Activated naive CD4-positive, alpha-beta T cell treated with Interleukin-2 at 50 U/mL for 16 hours (primary cell): ENCODE data around the gene HORMAD2.

Experiments
- DNase-seq: peaks from one replicate; pipeline ENCODE4 v3.0.0-alpha.2; 2020

HORMAD2 gene

GRCh38 chr22:30115705-30116104 lies 35.4 kb downstream of the HORMAD2 start:
- DNase-seq: no peak

- DNase-seq: no peak
Measured at GRCh38 chr22:30116362-30117117, 36.3 kb downstream of the HORMAD2 start.

DNA sequence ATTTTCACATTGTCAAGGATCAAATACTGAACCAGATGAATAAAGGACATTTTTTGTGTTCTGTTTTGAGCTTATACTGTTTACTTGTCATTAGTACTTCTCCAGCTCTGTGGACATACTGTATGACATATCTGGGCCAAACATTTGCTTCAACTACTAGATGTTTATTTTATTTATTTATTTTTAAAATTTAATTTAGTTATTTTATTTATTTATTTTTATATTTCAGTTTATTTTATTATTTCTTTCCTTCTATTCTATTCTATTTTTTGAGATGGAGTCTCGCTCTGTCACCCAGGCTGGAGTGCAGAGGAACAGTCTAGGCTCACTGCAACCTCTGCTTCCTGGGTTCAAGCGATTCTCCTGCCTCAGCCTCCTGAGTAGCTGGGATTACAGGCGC lies 37.0 kb downstream of the HORMAD2 start:
- DNase-seq: no peak

DNA sequence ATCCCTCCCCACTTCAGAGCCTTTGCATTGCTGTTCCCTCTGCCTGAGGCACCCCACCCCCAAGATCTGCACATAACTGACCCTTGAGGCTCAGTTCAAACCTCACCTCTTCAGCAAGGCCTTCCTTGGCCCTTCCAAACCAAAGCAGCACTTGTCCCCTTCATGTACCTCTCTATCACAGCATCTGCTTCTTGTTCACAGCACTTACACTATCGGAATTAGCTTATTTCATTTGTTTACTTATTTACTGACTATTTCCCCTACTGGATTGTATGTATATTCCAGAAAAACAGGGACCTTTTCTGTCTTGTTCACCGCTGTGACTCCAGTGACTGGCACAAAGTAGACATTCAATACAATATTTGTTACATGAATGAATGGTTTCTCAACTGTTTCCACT lies 38.0 kb downstream of the HORMAD2 start:
- no peak for DNase-seq

DNA sequence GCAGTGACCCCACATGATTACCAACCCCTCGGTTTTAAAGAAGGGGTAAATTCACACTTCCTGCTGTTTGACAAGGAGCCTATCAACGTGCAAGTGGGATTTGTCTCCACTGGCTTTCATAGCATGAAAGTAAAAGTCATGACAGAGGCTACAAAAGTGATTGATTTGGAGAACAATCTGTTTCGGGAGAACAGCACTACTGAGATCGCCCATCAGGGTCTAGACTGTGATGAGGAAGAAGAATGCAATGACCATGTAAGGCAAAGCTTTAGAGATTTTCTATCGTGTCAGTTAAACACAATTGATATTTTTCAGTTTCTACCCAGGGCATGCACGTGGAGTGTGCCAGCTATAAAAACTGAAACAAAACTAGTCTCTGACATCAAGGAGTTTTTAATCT lies 41.7 kb downstream of the HORMAD2 start:
- no peak for DNase-seq

DNA sequence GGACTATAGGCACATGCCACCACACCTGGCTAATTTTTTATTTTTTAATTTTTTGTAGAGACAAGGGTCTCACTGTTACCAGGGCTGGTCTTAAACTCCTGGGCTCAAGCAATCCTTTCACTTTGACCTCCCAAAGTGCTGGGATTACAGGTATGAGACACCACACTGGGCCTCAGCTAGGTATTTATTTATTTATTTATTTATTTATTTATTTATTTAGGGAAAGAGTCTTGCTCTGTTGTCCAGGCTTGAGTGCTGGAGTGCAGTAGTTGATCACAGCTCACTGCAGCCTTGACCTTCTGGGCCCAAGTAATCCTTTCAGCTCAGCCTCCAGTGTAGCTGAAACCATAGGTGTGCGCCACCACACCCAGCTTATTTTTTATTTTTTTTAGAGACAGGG lies 43.2 kb downstream of the HORMAD2 start:
- DNase-seq: no peak

DNA sequence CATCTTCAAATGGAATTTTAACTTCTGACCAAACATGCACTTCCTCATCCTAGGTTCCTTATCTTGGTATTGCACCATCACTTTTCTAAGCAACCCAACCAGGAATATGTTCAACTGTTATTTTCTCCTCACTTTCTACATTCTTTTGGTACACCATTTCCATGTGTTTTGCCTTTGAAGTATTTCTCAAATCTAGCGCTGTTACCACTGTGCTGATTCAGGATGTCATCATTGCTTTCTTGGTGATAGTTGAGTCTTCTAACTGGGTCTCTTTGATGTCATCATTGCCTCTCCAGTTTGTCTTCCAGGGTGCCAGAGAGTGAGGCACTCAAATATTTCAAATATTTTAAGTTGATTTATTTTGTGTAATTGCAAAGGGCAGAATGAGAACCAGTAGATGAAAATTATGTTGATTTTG lies 47.5 kb downstream of the HORMAD2 start:
- no peak for DNase-seq

DNA sequence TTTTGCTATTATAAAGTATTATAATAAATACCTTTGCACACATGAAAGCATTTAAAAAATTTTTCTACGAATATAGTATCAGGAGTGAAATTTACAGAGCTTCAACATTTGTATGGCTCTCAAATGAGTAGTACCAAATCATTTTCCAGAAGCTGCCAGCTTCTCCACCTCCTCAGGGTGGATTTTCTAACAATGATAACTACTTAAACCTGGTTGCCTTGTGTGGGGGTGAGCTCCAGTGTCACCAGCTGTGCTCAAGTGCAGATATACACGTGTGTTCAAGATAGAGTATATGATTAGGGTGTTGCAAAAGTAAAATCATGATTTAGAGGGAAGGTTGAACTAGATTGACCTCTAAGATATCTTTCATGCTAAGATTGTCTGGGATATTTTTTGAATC lies 48.2 kb downstream of the HORMAD2 start:
- DNase-seq: no peak

GRCh38 chr22:30129636-30130035 lies 49.4 kb downstream of the HORMAD2 start:
- no peak for DNase-seq

GRCh38 chr22:30132290-30132996 lies 52.2 kb downstream of the HORMAD2 start:
- DNase-seq: no peak

DNA sequence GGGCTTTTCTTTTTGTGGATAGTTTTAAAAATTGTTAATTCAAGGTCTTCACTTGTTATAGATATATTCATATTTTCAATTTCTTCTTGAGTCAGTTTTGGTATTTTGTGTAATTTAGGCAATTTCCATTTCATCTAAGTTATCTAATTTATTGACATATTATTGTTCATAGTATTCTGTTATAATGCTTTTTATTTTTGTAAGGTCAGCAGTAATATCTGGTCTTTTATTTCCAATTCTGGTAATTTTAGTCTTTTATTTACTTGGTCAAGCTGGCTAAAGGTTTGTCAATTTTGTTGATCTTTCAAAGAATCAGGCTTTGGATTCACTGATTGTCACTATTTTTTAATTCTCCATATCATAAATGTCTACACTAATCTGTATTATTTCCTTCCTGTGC lies 60.1 kb downstream of the HORMAD2 start:
- DNase-seq: no peak

DNA sequence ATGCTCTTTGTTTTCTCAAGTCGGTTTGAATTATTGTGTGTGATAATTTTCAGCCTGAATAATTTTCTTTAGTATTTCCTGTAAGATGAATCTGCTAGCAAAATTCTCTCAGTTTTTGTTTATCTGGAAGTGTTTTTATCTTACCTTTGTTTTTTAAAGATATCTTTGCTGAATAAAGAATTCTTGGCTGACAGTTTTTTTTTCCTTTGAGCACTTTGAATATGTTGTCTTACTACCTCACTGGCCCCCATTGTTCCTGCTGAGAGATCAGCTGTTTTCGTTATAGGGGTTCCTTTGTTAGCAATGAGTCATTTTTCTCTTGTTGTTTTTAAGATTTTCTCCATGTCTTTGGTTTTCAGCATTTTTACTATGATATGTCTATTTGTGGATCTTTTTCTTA lies 63.0 kb downstream of the HORMAD2 start:
- DNase-seq: no peak

DNA sequence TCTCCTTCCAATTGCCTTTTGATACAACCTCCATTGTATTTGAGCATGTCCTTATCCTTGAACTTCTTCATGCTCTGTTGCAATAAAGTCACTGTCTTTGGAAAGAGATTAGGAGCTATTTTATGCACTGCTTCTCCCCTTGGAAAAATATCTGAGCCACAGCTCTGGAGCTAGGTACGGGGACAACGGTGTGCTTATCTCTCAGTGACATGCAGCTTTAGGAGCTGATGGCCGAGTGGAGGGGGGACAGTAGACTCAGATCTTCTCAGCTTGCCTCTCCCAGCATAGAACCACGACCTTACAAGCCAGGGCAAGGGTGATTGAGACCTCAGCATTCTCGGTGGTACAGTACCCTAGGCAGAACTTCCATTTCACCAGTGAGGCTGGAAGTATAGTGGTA lies 64.1 kb downstream of the HORMAD2 start:
- DNase-seq: no peak

DNA sequence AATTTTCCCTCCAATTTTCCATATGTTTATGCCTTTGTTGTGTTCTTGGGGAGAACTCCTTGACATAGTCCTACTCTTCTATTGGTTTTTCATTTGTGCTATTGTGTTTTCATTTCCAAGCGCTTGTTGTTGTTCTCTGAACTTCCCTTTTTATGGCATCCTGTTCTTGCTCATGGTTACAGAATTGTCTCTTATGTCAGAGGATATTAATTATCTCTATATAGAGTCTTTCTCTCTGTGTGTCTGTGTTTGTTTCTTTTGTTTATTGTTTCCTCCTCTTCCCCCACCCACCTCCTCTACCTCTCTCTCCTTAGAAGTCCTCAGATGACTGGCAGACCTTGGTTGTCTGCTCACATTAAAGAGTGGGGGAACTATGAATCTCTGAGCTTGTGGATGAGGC lies 69.9 kb downstream of the HORMAD2 start:
- DNase-seq: no peak

DNA sequence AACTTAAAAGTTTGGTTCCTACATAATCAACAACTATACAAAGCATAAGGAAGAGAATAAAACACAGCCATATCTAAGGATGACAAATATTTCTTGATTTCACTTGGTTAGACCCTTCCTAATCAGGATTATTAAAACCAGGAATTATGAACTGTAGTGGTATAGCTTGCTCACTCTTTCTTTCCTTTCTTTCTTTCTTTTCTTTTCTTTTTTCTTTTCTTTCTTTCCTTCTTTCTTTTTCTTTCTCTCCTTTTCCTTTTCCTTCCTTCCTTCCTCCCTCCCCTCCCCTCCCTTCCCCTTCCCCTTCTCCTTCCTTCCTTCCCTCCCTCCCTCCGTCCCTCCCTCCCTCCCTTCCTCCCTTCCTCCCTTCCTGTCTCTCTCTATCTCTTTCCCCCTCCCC lies 78.0 kb downstream of the HORMAD2 start:
- no peak for DNase-seq

GRCh38 chr22:30158744-30159500 lies 78.7 kb downstream of the HORMAD2 start:
- no peak for DNase-seq

- no peak for DNase-seq
Measured at GRCh38 chr22:30159561-30160353, 79.5 kb downstream of the HORMAD2 start.

- no peak for DNase-seq
Measured at GRCh38 chr22:30161051-30161469, 80.8 kb downstream of the HORMAD2 start.

DNA sequence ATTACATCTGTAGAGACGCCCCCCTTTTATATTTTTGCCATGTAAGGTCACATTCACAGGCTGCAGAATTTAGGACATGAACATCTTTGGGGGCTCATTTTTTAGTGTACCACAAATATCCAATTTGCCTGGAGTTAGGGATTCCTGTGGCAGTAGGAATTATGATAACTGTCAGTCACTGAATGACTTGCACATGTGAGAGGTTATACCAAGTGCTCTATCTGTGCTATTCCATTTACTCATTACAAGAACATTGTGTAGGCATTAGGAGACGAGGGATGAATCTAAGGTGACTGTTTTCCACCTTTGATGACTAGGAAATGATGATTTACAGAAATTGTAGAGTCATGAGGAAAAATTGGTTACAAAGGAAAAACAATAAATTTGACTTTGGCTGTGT lies 87.0 kb downstream of the HORMAD2 start:
- DNase-seq: no peak

- no peak for DNase-seq
Measured at GRCh38 chr22:30167734-30168133, 87.5 kb downstream of the HORMAD2 start.

GRCh38 chr22:30169002-30169401 lies 88.7 kb downstream of the HORMAD2 start:
- DNase-seq: no peak

DNA sequence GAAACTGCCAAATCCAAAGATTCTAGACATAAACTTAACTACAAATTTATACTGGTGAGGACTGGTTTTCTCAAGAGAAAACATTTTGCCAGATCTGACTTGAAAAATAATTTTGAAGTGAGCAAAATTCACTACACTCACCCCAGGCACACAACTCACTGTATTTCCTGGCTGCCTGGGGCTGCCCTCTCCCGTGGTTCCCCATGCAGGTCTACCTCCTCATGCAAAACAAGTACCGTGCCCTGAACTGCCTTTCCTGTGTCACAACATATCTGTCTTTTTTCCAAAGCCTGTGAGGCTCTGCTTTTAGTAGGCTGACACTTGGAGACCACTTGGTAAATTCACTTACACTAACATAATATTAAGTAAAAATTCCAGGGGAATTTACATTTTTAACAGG lies 89.9 kb downstream of the HORMAD2 start:
- no peak for DNase-seq

GRCh38 chr22:30171008-30171407 lies 90.7 kb downstream of the HORMAD2 start:
- no peak for DNase-seq
